HG03175 (cell line): ENCODE results near the gene SLC17A9.

Experiments
- ATAC-seq: cut with Tn5 transposase; IDR thresholded peaks from one replicate; pipeline ENCODE4 v1.9.1; 2021; ENCODE audit warnings: mild to moderate bottlenecking, moderate library complexity; ENCODE audit not compliant: unreplicated experiment

The SLC17A9 gene

DNA sequence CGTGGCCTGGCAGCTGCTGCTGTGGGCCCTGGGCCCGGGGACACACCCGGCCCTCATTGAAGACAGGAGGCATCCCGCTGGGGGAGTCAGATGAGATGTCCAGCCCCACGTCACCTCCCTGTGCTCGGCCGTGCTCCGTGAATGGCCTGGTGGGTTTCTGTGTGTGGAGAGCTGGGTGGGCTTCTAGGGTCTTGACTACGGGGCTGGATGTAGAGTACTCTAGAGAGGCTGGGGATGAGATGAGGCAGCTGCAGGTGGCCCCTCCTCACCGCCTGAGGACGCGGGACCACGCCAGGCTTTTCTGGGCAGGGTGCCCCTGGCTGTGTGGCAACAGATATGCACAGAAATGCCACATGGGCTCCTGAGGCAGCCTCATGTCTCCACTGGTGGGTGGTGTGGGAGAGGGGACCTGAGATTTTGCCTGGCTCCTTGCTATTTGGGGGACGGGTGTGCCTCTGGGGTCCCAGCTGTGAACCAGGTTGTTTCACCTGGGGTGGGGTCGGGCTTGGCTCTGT is 62.7 kb downstream of the SLC17A9 start:
- ATAC-seq = no peak

DNA sequence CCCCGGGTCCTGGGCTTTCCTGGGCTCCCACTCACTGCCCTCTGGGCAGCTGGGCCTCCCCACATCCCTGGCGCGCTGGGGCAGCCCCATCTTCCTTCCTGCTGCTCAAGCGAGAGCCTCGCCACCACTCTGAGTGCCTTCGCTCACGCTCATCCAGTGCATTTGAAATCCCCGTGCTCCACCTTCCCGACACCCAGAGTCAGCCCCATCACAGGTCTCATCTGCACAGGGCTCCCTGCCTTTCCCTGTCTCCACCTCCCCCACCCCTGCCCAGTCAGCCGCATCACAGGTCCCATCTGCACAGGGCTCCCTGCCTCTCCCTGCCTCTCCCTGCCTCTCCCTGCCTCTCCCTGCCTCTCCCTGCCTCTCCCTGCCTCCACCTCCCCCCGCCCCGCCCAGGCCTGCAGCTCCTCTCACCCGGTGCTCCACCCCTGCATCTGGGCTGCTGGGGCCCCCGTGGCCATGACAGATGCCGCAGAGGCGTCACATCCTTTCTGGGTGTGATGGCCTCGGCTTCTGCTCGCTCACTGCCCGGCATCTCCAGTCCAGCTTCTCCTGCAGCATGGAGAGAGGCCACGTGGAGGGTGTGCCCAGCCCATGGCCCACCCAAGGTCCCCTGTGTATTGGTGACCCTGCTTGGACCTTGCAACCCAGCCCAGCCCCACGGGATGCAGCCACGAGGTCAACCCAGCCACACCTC is 63.3 kb downstream of the SLC17A9 start:
- ATAC-seq = no peak

DNA sequence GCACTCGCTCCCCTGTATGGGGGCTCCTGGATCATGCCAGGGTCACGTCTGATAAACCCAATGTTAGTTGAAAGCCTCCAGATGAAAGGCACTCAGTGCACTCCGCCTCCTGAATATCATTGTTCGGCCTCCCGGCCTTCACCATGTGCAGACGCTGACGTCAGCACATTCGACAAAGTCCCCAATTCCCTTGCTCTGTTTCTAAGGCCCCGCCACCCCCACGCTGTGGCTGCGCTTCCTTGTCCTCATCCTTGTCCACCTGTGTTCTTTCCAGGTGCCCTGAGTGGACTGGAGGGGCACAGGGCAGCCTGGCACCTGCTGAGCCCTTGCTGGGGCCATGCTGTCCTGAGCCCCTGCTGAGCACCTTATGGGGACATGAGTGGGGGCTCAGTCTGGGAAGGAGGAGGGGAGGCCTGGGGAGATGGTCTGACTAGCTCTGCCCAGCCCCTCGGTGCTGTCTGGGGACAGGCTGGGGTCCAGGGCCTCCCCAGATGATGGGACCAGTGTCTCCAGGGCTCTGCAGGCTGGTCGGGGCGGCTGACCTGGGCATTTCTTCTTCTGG is 64.1 kb downstream of the SLC17A9 start:
- no peak for ATAC-seq

DNA sequence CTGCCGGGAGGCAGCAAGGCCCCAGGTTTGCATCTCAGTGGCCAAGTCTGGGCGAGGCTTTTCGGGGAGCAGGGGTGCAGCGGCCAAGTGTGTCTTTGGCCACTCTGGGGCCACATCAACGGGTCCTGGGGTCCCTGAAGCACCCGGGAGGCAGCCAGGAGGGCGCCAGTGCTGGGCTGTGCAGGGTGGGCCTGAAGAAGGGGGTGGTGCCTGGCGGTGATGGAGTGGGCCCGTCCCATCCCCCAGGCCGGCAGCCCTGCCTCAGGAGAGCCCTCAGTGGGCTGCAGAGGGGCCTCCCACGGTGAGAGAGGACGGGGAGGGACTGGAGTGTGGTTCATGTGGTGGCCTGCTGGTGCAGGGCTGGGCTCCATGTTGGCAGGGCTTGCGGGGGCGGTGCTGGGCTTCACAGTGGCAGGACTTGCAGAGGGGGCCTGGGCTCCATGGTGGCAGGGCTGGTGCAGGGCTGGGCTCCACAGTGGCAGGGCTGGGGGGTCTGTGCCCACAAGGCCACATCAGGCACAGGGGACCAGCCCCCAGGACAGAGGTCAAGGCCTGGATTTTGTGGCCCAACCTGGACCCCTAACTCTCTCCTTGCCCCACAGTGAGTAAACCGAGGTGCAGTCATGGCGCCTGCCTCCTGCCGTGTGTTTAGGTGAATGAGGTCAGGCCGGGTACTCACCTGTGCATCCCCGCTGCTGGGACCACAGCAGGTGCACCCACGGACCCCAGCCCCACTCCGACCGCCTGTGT is 64.7 kb downstream of the SLC17A9 start:
- ATAC-seq = no peak

DNA sequence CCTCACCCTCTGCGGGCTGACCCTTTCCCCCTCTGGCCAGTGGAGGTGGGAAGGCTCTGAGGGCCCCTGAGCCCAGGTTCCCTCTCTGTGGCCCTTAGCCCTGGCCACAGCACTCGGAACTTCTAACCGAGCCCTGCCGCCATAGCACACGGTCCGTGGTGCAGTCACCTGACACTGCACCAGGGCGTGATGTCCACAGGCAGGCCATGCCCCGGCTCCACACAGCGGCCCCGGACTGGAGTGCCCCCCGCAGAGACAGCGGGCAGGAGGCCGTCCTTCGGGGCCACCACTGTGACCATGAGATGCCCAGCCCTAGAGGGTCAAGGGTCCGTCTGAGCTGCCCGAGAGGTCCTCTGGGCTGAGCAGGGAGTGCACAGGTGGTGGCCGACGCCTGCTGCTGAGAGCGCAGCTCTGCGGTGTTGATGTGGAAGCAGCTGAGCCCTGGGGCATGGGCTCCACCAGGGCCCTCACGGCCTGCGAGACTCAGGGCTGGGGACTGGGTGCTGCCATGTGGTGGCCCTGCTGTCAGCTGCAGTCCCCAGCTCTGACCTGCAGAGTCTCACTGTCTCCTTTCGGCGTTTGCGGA is 65.4 kb downstream of the SLC17A9 start:
- no peak for ATAC-seq
